SU-DHL-6 (cell line): ENCODE measurements around the gene RBM43.

Source experiments
- EZH2phosphoT487 ChIP-seq: fragments of 200-600 bp; sonication (generic), shearing (Covaris generic); conservative IDR thresholded peaks from 2 replicates; pipeline ENCODE4 v1.6.1; 2018; ENCODE audit warnings: mild to moderate bottlenecking, antibody characterized with exemption, low read length, moderate library complexity, mixed read lengths
- TF ChIP-seq, protein P1 (sequence below): fragments of 200-600 bp; sonication (generic); IDR thresholded peaks from one replicate; pipeline ENCODE4 v1.5.1; 2017; ENCODE audit warnings: antibody characterized with exemption, mild to moderate bottlenecking, low read length, moderate library complexity; ENCODE audit not compliant: insufficient read depth, poor library complexity, severe bottlenecking

DNA sequence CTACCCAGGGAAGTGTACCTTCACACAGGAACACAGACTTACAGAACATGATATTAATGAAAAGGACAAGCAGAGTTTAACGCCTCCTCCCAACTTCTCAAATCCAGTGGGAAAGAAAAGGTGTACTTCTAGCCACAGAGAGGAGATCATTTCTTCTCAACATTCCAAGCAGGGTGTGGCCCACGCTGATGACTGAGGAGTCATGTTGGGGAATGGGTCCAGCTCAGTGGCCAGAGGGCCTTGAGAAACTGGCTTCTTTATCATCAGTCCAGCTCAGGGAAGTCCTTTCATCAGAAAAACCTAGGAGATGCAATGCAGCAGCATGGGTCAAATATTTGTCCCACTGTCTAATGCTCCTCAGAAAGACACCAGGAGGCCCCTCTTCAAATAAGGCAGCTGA lies 63.0 kb downstream of the RBM43 start:
- no peak for TF ChIP-seq EZH2phosphoT487
- TF ChIP-seq, protein P1, sequence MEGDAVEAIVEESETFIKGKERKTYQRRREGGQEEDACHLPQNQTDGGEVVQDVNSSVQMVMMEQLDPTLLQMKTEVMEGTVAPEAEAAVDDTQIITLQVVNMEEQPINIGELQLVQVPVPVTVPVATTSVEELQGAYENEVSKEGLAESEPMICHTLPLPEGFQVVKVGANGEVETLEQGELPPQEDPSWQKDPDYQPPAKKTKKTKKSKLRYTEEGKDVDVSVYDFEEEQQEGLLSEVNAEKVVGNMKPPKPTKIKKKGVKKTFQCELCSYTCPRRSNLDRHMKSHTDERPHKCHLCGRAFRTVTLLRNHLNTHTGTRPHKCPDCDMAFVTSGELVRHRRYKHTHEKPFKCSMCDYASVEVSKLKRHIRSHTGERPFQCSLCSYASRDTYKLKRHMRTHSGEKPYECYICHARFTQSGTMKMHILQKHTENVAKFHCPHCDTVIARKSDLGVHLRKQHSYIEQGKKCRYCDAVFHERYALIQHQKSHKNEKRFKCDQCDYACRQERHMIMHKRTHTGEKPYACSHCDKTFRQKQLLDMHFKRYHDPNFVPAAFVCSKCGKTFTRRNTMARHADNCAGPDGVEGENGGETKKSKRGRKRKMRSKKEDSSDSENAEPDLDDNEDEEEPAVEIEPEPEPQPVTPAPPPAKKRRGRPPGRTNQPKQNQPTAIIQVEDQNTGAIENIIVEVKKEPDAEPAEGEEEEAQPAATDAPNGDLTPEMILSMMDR, result no peak
